ENCODE data around the gene ADRB2.

- TF ChIP-seq, protein P1, sequence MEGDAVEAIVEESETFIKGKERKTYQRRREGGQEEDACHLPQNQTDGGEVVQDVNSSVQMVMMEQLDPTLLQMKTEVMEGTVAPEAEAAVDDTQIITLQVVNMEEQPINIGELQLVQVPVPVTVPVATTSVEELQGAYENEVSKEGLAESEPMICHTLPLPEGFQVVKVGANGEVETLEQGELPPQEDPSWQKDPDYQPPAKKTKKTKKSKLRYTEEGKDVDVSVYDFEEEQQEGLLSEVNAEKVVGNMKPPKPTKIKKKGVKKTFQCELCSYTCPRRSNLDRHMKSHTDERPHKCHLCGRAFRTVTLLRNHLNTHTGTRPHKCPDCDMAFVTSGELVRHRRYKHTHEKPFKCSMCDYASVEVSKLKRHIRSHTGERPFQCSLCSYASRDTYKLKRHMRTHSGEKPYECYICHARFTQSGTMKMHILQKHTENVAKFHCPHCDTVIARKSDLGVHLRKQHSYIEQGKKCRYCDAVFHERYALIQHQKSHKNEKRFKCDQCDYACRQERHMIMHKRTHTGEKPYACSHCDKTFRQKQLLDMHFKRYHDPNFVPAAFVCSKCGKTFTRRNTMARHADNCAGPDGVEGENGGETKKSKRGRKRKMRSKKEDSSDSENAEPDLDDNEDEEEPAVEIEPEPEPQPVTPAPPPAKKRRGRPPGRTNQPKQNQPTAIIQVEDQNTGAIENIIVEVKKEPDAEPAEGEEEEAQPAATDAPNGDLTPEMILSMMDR (IDR thresholded peaks at IDR 0.05; ENCODE audit: insufficient read depth, low read length), result no peak
- TF ChIP-seq POLR2AphosphoS5 (IDR thresholded peaks at IDR 0.05; ENCODE audit: low read depth) (no peak), REST (IDR thresholded peaks at IDR 0.05; ENCODE audit: insufficient replicate concordance, low read depth) (no peak)
Observed at GRCh38 chr5:148846930-148847329, 20.5 kb downstream of the ADRB2 start.
